GM11168 (cell line): ENCODE data around the gene ERC1.
"Not testable (repeated sequence)": the region's sequence is repeated elsewhere in the genome, so short reads cannot be mapped to it uniquely, and the experiment has no call there.

Source experiments
- in situ Hi-C: fragments of 300-500 bp; cut with MboI; formaldehyde crosslinking; loops from one replicate; pipeline ENCODE4 v1.12.0; 2022; ENCODE audit warnings: low sequenced_read_pairs; ENCODE audit not compliant: unreplicated experiment

The ERC1 gene

DNA sequence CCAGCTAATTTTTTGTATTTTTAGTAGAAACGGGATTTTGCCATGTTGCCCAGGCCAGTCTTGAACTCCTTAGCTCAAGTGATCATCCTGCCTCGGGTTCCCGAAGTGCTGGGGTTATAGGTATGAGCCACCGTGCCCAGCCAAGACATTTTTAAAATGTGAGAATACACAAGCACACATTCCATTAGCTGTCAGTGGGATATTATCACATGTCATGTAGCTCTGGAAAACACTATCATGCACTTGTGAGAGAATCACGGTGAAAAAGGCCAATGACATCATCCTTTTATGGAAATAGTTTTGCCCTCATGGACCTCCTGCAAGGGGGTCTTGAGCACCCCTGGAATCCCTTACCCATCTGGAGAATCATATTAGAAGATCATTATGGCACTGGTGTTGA lies 28.3 kb downstream of the ERC1 start:
- in situ Hi-C loops = no loop called here

DNA sequence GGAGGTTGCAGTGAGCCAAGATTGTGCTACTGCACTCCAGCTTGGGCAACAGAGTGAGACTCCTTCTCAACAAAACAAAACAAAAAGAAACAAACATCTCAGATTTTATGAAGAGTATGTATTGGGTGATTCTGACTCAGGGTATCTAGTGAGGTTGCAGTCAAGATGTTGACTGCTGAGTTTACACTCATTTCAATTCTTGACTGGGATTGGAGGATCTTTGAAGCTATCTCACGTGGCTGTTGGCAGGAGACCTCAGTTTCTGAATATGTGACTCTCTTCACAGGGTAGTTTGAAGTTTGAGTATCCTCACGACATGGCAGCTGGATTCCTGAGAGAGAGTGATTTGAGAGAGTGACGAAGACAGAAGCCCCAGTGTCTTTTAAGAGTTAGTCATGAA lies 29.4 kb downstream of the ERC1 start:
- in situ Hi-C loops = no loop called here

DNA sequence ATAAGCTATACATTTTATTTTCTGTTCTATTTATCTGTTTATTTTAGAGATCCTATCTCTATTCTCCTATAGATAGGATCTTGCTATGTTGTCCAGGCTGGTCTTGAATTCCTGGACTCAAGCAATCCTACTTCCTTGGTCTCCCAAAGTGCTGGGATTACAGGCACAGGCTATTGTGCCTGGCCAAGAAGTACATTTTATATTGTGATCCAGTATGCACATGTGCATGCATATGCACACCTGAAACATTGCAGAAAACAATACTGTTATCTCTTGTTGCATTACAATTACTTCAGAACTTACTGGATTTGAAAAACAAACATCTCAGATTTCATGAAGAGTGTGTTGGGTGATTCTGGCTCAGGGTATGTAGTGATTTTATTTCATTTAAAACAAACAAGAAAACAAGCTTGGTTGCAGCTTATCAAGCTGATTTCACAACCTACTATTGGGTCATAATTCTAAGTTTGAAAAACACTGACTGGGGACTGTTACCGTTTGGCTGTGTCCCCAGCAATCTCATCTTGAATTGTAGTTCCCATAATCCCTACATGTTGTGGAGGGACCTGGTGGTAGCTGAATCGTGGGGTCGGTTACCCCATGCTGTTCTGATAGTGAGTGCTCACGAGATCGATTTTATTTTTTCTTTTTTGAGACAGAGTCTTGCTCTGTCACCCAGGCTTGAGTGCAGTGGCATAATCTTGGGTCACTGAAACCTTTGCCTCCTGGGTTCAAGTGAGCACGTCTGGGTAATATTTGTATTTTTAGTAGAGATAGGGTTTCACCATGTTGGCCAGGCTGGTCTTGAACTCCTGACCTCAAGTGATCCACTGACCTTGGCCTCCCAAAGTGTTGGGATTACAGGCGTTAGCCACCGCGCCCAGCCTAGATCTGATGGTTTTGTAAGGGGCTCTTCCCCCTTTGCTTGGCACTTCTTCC lies 31.3 kb downstream of the ERC1 start:
- in situ Hi-C loops = no loop called here

DNA sequence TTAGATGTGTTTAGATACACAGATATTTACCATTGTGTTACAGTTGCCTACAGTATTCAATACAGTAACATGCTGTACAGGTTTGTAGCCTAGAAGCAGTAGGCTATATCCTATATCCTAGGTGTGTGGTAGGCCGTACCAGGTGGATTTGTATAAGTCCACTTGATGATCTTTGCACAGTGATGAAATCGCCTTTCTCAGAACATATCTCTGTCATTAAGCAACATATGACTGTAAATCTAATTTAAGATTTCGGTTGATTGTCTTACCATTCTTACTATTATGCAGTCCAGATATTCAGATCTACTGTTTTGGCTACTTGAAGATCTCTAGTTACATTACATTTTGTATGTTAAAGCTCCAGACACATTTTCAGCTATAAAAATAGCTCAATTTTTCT lies 39.8 kb downstream of the ERC1 start:
- in situ Hi-C loops = no loop called here

DNA sequence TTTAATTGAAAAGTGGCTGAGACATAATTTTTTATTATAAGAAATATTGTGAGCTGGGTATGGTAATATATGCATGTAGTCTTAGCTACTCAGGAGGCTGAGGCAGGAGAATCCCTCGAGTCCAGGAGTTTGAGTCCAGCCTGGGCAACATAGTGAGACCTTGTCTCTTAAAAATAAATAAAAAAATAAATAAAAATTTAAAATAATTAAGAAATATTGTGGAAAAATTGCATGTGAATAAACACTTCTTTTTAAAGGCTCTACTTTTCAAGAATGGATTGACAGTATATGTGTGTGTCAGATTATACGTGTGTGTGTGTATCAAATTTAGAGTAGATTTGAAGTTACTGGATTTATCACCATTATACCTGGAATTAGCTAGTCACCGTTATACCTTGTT lies 43.2 kb downstream of the ERC1 start:
- in situ Hi-C loops = no loop called here

DNA sequence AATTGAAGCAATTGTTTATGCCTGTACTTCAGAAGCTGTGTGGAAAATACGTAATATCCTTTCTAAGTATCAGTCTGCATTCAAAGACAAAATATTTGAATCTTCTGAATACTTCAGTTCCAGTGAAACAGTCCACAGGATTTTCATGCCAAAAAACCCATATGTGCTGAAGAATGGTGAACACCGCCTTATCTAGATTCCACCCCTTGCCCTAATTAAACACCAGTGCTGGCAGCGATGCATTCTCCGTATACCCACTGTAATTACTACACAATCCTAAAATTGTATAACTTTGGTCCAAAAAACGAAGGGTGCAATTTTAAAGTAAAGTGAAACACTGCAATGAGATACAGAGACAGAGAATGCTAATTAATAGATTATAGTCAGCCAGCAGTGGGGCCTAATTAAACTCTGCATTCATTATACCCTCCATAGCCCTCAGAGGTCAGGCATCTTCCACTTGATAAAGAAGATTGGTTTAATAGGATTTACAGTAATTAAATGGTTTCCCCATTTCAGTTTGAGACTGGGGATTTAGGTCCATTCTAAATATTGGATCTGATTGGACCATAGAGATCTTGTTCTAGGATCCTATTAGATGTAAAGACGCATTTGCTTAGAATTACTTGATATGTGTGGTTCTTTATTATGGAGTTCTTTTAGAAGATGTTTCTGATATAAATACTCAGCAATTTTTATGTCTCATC lies 43.9 kb downstream of the ERC1 start:
- in situ Hi-C loops = no loop called here

DNA sequence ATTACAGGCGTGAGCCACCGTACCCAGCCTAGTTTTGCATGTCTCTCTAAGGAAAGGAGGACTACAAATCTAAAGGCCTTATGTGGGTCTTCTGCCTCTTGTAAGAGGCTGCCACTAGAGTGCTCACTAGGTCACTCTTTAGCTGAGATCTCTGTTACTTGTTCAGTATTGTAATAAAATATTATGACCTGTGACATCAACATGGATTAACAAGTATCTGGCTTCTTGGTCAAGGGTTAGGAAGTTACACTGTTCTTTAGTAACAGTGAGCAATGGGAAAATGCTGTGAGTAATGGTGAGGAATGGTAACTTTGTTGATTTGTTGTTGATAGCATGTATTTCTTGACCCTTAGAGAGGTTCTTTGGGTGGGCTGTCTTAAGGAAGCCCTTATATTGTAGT lies 50.5 kb downstream of the ERC1 start:
- in situ Hi-C loops = no loop called here

DNA sequence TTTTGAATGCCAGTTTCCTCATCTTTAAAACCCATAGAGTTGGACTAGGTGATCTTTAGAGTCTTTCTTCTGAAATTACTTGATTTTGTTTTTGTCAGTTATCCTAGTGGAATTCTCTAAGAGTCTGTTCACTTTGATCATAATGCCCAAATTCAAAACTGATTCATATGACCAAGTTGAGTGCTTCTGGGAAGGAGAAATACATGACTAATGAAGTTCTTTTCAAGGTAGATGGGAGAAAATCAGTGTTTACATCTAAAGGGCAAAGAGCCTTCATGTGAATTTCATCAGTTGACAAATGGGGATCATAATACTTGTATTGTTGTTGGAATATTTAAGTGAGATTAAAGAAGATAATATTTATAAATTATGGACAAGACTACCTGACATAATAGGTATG lies 53.2 kb downstream of the ERC1 start:
- in situ Hi-C loops = no loop called here

DNA sequence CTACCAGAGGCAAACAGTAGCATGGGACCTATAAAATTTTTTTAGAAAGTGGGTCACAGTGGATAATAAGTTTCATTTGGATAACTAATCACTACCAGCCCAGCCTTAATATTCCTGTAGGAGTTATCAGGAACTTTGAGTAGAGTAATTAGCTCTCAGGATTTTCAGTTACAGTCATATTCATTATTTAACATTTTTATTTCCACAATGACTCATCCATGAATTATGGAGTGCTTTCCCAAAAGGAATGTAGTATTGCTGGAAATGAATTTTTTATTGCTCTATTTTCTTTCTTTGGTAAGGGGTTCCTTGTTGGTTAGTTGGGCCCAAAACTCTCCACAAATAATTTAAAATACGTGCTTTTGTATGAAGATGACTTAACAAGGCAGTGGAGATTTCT lies 53.7 kb downstream of the ERC1 start:
- in situ Hi-C loops = no loop called here

DNA sequence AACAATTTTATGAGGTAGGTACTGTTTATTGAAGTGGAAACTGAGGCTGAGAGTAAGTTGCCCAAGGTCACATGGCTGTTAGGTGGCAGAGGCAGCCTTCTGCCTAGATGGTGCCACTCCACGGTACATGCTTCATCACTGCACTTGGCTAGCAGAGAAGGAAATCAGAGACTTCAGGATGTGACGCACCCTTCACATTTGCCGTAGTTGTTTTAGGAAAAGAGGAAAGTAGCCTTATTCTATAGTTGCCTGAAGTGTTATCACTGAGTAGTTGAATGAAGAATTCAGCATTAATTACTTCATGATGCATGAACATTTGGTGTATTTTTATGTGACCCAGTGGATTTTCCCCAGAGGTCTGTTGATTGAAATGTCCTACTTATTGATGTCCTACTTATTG lies 55.7 kb downstream of the ERC1 start:
- in situ Hi-C loops = no loop called here

DNA sequence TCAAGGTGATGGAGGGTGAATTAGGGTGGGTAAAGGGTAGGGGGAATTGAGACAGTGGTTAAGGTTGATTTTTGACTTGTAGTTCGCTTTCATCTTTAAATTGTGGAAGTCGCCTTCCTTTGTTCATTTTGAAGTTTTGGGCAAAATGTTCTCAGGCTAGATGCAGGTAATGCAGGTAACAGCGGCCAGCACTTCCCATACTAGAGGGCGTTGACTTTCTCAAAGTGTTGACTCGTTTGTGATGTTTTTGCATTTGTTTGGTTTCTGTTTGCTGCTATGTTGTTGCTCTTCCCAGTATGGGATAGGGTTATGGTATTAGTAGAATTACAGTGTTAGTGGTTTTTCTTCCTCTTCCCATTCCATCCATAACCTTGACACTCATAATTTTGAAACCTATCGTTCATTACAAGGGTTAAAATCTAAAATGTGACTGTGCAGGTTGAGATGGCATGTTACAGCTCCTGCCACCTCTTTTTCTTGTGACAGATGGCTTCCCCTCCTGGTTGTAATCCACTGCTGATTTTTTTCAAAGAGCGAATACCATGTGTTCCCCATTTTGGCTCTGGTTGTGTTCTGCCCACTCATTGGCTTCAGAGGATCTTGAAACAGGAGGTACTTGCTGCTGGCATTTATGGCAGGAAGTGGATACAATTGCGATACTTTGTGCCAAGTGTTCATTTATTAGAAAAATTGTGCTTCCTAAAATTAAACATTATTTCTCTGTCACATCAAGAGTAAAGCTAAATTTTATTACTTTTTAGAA lies 57.1 kb downstream of the ERC1 start:
- in situ Hi-C loops = no loop called here

DNA sequence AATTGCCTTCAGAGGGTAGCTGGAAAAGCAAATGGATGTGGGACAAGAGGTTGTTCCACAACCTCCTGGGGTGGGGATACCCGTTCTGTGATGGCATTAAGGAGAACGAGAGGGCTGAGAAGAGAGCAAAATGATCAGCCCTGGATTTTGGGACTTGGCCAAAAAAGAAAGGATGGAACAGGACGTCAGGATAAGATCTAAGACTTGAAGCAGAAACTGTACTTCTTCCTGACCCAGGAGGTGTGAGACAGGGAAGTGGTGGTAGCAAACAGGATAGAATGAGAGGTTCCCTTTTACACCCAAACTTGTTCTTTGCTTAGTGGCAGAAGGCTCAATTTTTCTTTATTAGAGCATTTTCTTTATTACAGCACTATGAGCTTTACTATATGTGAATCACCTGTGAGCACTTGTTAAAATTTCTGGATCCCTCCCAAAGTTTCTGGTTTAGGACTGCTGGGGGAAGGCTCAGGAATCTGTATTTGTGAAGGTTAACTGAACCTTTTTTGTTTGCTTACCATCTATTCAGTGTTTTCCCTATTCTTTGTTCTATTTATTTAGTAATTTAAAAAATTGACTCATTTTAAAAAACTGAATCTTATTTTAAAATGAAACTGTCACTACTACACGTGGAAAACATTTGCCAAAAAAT lies 59.2 kb downstream of the ERC1 start:
- in situ Hi-C loops = no loop called here

DNA sequence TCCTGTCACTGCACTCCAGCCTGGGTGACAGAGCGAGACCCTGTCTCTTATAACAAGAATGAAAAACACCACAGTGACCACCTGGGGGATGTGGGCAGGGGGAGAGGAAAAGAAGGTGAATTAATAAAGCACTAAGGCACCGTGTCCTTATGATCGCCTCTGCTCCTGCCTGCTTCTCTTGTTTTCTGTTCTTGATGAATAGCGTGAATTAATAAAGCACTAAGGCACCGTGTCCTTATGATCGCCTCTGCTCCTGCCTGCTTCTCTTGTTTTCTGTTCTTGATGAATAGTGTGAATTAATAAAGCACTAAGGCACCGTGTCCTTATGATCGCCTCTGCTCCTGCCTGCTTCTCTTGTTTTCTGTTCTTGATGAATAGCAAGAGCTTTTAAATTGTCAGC lies 60.6 kb downstream of the ERC1 start:
- in situ Hi-C loops = not testable (repeated sequence)

DNA sequence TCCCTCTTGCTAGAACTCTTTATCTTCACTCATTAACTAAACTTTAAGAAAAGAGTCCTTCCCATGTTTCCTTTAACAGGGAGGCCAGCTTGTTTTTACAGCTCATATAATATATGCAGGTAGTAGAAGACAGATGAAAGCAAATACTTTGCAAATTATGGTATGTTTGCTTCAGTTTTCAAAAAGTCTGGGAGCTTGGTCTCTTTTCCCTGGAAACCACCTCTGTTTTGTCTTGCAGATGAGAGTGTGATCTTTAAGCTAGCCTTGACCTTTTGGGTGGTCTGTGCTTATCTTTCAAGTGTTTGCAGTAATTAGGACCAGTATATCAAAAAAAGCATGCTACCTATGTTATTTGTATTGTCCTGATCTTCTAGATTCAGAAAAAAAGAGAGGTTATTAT lies 62.7 kb downstream of the ERC1 start:
- in situ Hi-C loops = no loop called here

DNA sequence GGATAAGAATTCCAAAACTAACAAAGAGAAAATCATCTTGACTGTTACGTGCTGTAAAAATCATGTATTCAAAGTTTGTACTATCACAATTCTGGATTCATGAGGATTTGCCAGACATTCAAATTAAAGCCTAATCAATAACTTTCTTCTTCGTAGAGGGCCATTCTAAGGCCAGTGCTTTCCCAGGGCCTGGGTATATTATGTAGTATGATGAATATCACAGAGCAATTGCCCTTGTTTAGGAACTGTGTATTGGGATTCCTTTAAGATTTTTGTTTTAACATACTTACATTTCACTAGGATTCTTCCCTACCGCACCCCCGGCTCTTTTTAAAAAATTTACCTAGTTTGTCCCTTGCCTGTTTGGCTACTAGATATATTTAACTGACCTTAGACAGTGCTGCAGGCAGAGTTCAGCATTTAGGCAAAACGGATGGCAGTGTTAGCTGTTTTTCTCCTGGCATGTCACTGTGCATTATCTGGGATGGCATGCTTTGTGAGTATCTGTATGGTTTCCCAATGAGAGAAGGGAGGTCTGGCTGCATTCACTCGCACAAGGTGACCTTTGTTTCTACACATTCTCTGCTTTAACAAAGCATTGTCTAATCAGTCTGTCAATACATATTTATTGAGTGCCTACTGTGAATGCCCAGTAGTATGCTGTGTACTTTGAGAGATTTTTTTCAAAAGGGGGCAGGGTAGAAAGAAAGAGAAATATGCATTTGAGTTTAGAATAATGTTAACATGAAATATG lies 63.3 kb downstream of the ERC1 start:
- in situ Hi-C loops = no loop called here

DNA sequence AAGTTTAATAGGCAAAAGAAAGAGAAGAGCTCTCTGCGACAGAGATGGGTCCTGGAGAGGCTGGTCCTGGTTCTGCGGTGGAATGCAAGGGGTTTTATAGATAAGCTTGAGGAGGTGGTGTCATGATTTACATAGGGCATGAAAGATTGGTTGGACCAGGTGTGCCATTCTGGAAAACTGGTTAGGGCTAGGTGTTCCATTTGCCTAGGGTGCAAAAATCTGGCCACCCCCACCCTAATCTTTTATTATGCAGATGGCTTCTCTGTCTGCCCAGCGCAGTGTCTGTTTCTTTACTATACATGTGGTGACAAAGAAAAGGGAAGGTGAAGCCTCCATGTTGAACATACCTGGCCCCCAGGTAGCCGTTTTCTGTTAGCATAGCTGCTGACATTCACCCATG lies 65.4 kb downstream of the ERC1 start:
- in situ Hi-C loops = no loop called here

DNA sequence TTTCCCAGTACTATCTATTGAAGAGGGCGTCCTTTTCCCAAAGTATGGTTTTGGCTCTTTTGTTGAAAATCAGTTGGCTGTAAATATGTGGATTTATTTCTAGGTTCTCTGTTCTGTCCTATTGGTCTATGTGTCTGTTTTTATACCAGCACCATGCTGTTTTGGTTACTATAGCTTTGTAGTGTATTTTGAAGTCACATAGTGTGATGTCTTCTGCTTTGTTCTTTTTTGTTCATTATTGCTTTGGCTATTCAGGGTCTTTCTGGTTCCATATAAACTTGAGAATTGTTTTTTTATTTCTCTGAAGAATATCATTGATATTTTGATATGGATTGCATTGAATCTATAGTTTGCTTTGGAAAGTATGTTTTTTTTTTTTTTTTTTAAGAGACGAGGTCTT lies 67.4 kb downstream of the ERC1 start:
- in situ Hi-C loops = no loop called here

DNA sequence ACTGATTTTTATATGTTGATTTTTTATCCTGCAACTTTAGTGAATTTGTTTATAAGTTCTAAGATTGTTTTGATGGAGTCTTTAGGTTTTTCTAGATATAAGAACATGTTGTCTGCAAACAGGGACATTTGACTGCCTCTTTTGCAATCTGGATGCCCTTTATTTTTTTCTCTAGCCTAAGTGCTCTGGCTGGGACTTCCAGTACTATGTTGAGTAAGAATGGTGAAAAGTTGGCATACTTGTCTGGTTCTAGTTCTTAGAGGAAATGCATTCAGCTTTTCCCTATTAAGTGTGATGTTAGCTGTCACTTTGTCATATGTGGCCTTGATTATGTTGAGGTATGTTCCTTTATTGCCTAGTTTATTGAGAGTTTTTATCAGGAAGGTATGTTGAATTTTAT lies 68.1 kb downstream of the ERC1 start:
- in situ Hi-C loops = no loop called here

DNA sequence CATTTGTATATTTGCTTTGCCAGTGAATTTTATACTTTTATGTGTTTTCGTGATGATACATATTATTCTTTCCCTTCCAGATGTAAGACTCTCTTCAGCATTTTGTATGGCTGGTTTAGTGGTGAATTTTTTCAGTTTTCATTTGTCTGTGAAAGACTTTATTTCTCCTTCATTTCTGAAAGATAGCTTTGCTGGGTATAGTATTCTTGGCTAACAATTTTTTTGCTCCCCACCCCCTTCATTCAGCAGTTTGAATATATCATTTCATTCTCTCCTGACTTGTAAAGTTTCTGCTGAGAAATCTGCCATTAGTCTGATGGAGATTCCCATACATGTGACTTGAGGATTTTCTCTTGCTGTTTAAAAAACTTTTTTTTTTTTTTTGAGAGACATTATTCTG lies 72.8 kb downstream of the ERC1 start:
- in situ Hi-C loops = no loop called here

DNA sequence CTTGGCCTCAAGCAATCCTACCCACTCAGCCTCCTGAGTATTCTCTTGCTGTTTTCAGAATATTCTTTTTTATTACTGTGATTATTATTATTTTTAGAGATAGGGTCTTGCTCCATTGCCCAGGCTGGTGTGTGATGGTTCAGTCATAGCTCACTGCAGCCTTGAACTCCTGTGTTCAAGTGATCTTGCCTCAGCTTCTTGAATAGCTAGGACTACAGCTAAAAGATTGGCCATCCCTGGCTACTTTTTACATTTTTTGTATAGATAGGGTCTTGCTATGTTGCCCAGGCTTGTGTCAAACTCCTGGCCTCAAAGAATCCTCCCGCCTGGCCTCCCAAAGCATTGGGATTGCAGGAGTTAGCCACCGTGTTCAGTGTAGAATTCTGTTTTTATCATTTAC lies 73.3 kb downstream of the ERC1 start:
- in situ Hi-C loops = no loop called here
